ENCODE results near the gene KDM8. TPM values are rescaled to one million over a fixed set of nuclear protein-coding genes. Genes with fewer than 3 reads are reported as not detected.

The KDM8 gene
- polyA plus RNA-seq, 1 experiment, result 2.5 TPM

GRCh38 chr16:27239026-27239425 is 35.7 kb downstream of the KDM8 start:
- ChIA-PET POLR2A (no interaction called here), CTCF (interaction anchor here (0.6 to 3.1 kb wide), 2 partner anchors 118 to 129 kb away, joined by 3 to 10 read pairs; no protein-coding TSS in a partner anchor)
- DNase-seq (ENCODE audit: low read depth, low spot score), result no peak
- TF ChIP-seq CTCF (IDR thresholded peaks at IDR 0.05; ENCODE audit: low read depth, low read length), result no peak
- Histone ChIP-seq H3K27ac (ENCODE audit: low read depth, low read length) (no peak overlapping the region), H3K4me3 (ENCODE audit: low read depth, low read length) (no peak overlapping the region), H3K27me3 (ENCODE audit: control insufficient read depth, insufficient read depth, low read length) (no peaks in the 10 kb centered on the region), H3K9me3 (ENCODE audit: control insufficient read depth, insufficient read depth, low read length) (no peaks in the 10 kb centered on the region; the same call in 1 of the 2 replicates)

GRCh38 chr16:27239906-27240655 is 36.8 kb downstream of the KDM8 start:
- no peak for TF ChIP-seq CTCF (IDR thresholded peaks at IDR 0.05; ENCODE audit: low read depth, low read length)
- H3K27me3 ChIP-seq (ENCODE audit: control insufficient read depth, insufficient read depth, low read length), result no peaks in the 10 kb centered on the region
- DNase-seq (ENCODE audit: low read depth, low spot score), result no peak
- no peaks in the 10 kb centered on the region; the same call in 1 of the 2 replicates for H3K9me3 ChIP-seq (ENCODE audit: control insufficient read depth, insufficient read depth, low read length)
- ChIA-PET CTCF (interaction anchor here (0.6 to 3.1 kb wide), 3 partner anchors 115 to 128 kb away, joined by 3 to 10 read pairs (median 5); no protein-coding TSS in a partner anchor), POLR2A (interaction anchor here (1.5 kb wide), 1 partner anchor 81 kb away, joined by 3 read pairs; no protein-coding TSS in a partner anchor)
- no peak overlapping the region for H3K27ac ChIP-seq (ENCODE audit: low read depth, low read length)
- H3K4me3 ChIP-seq (ENCODE audit: low read depth, low read length), result no peak overlapping the region

- Histone ChIP-seq H3K9me3 (ENCODE audit: control insufficient read depth, insufficient read depth, low read length) (no peaks in the 10 kb centered on the region; the same call in 1 of the 2 replicates), H3K27me3 (ENCODE audit: control insufficient read depth, insufficient read depth, low read length) (no peaks in the 10 kb centered on the region), H3K27ac (ENCODE audit: low read depth, low read length) (peak overlapping the region; percentile 57), H3K4me3 (ENCODE audit: low read depth, low read length) (no peak overlapping the region)
- CTCF ChIA-PET, result interaction anchor here (0.6 to 3.1 kb wide), 3 partner anchors 114 to 131 kb away, joined by 5 to 10 read pairs (median 7); no protein-coding TSS in a partner anchor
- POLR2A ChIA-PET, result interaction anchor here (1.5 to 3.8 kb wide), 2 partner anchors 75 to 80 kb away, joined by 3 to 18 read pairs; no protein-coding TSS in a partner anchor
- DNase-seq (ENCODE audit: low read depth, low spot score), result no peak
- no peak for TF ChIP-seq CTCF (IDR thresholded peaks at IDR 0.05; ENCODE audit: low read depth, low read length)
Observed at GRCh38 chr16:27240948-27241531, 37.7 kb downstream of the KDM8 start.

GRCh38 chr16:27241658-27242057 is 38.3 kb downstream of the KDM8 start:
- DNase-seq (ENCODE audit: low read depth, low spot score), result no peak
- H3K4me3 ChIP-seq (ENCODE audit: low read depth, low read length), result no peak overlapping the region
- no peak for TF ChIP-seq CTCF (IDR thresholded peaks at IDR 0.05; ENCODE audit: low read depth, low read length)
- H3K9me3 ChIP-seq (ENCODE audit: control insufficient read depth, insufficient read depth, low read length), result no peaks in the 10 kb centered on the region; the same call in 1 of the 2 replicates
- ChIA-PET POLR2A (interaction anchor here (3.8 kb wide), 1 partner anchor 75 kb away, joined by 18 read pairs; no protein-coding TSS in a partner anchor), CTCF (interaction anchor here (0.6 to 3.1 kb wide), 3 partner anchors 114 to 132 kb away, joined by 5 to 10 read pairs (median 7); no protein-coding TSS in a partner anchor)
- peak overlapping the region; percentile 57 for H3K27ac ChIP-seq (ENCODE audit: low read depth, low read length)
- H3K27me3 ChIP-seq (ENCODE audit: control insufficient read depth, insufficient read depth, low read length), result no peaks in the 10 kb centered on the region
